Choroid plexus epithelial cell (primary cell): ENCODE results near the gene EIPR1.

Experiments used
- DNase-seq: peaks from one replicate; pipeline ENCODE4 v3.0.0-alpha.2; 2010; ENCODE audit warnings: low read depth
- H3K4me3 ChIP-seq: 2 replicates; pipeline ENCODE4 v1.5.1; 2011; ENCODE audit warnings: low read depth, mild to moderate bottlenecking, control low read depth, low read length, moderate library complexity
- CTCF ChIP-seq: conservative IDR thresholded peaks from 2 replicates; pipeline ENCODE4 v1.5.1; 2011; ENCODE audit warnings: low read depth, mild to moderate bottlenecking, control low read depth, inconsistent platforms, low read length, moderate library complexity

The EIPR1 gene

GRCh38 chr2:3389193-3389592 lies 11.6 kb upstream of the EIPR1 start:
- H3K4me3 ChIP-seq = no peak overlapping the region
- no peak for DNase-seq
- no peak for TF ChIP-seq CTCF

GRCh38 chr2:3388412-3388738 lies 10.8 kb upstream of the EIPR1 start:
- no peak for DNase-seq
- no peak overlapping the region for H3K4me3 ChIP-seq
- no peak for TF ChIP-seq CTCF

- no peak overlapping the region for H3K4me3 ChIP-seq
- DNase-seq = no peak
- TF ChIP-seq CTCF = no peak
Observed at GRCh38 chr2:3387644-3388411, 10.2 kb upstream of the EIPR1 start.

GRCh38 chr2:3387011-3387410 lies 9.4 kb upstream of the EIPR1 start:
- no peak for TF ChIP-seq CTCF
- H3K4me3 ChIP-seq = no peak overlapping the region
- no peak for DNase-seq

GRCh38 chr2:3386448-3386958 lies 8.9 kb upstream of the EIPR1 start:
- peak; percentile 25 for DNase-seq
- H3K4me3 ChIP-seq = no peak overlapping the region
- TF ChIP-seq CTCF = no peak

GRCh38 chr2:3379647-3380534 lies 2.3 kb upstream of the EIPR1 start, which contains the start of gene TRAPPC12:
Gene TRAPPC12 (plus strand): TSS chr2:3379694. CDS start chr2:3387624, 7,930 bp downstream.
- peak within 1 kb of the TSS; percentile 100 for H3K4me3 ChIP-seq
- peak; percentile 87 for DNase-seq
- TF ChIP-seq CTCF = peak; percentile 63
